Colonic mucosa (tissue), 4 donors: ENCODE results near the gene POLG2. TPM values are rescaled to one million over a fixed set of nuclear protein-coding genes. Genes with fewer than 3 reads are reported as not detected.

Experiments
- DNase-seq: peaks from one replicate; pipeline ENCODE4 v3.0.0-alpha.2; 2020
- H3K27ac ChIP-seq: fragments of 200-600 bp; one replicate; pipeline ENCODE4 v1.8.0; 2021
- H3K27me3 ChIP-seq: fragments of 200-600 bp; one replicate; pipeline ENCODE4 v1.8.0; 2021
- H3K36me3 ChIP-seq: fragments of 200-600 bp; one replicate; pipeline ENCODE4 v1.8.0; 2021
- H3K4me1 ChIP-seq: fragments of 200-600 bp; one replicate; pipeline ENCODE4 v1.8.0; 2021; ENCODE audit warnings: mild to moderate bottlenecking
- H3K4me3 ChIP-seq: fragments of 200-600 bp; one replicate; pipeline ENCODE4 v1.8.0; 2021
- H3K9ac ChIP-seq, 2 donors: one replicate each; pipeline ENCODE4 v1.7.0; 2013; ENCODE audit warnings: control low read depth in 2 of 2, low read depth in 2 of 2, low read length in 2 of 2
- H3K9me3 ChIP-seq: fragments of 200-600 bp; one replicate; pipeline ENCODE4 v1.8.0; 2021
- intact Hi-C: fragments of 100-400 bp; cut with DNase I; formaldehyde crosslinking; loops from one replicate; pipeline ENCODE4 v1.14.1; 2022
- total RNA-seq, 2 donors: library from RNA; stranded (reverse); fragmentation: NEBNext Ultra II Directional in 1 of 2; extraction: Animal tissue kit (Norgen Biotek cat#: 25700) in 1 of 2; gene quantifications; one replicate each; pipeline ENCODE4 v1.2.1, GENCODE V29; 2021
- TF ChIP-seq, protein P1 (sequence below): fragments of 200-600 bp; IDR thresholded peaks from one replicate; pipeline ENCODE4 v1.8.0; 2022; ENCODE audit warnings: antibody characterized with exemption, mild to moderate bottlenecking
- donor health status: healthy.
- donor health status: DM: no; HTN: no; CAD: no.
- donor health status: DM: no; HTN: no; CAD: no.

The POLG2 gene
- total RNA-seq, 2 donors from 2014 or later, result 10.5 to 12.3 TPM

- no peak overlapping the region for H3K4me3 ChIP-seq
- H3K36me3 ChIP-seq, result no peaks in the 10 kb centered on the region
- no peaks in the 10 kb centered on the region for H3K4me1 ChIP-seq
- TF ChIP-seq, protein P1, sequence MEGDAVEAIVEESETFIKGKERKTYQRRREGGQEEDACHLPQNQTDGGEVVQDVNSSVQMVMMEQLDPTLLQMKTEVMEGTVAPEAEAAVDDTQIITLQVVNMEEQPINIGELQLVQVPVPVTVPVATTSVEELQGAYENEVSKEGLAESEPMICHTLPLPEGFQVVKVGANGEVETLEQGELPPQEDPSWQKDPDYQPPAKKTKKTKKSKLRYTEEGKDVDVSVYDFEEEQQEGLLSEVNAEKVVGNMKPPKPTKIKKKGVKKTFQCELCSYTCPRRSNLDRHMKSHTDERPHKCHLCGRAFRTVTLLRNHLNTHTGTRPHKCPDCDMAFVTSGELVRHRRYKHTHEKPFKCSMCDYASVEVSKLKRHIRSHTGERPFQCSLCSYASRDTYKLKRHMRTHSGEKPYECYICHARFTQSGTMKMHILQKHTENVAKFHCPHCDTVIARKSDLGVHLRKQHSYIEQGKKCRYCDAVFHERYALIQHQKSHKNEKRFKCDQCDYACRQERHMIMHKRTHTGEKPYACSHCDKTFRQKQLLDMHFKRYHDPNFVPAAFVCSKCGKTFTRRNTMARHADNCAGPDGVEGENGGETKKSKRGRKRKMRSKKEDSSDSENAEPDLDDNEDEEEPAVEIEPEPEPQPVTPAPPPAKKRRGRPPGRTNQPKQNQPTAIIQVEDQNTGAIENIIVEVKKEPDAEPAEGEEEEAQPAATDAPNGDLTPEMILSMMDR, result no peak
- no peak for DNase-seq
- no peaks in the 10 kb centered on the region for H3K27me3 ChIP-seq
- H3K9me3 ChIP-seq, result no peaks in the 10 kb centered on the region
- intact Hi-C loops, result no loop called here
- no peak overlapping the region for H3K27ac ChIP-seq
- no peak overlapping the region for H3K9ac ChIP-seq
Observed at GRCh38 chr17:64509179-64509578, 12.3 kb upstream of the POLG2 start.

DNA sequence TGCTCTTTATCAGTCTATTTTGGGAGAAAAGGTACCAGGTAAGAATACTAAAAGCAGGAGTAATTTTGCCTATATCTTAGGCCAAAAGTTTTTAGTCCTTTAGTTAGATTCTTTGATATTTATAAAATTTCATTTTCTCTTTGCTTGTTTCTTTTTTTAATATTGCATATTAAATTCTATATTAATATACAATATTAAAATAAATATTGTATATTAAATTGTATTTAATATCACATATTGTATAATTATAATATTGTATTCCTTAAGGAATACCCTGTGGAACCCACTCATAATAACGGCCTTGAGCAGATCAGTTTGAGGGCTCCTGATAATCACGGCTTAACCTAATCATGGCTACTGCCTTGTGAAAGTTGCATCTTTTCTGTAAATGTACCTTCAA, 11.8 kb upstream of the POLG2 start:
- Histone ChIP-seq H3K4me3 (no peak overlapping the region), H3K4me1 (peaks cover 5% of the 10 kb centered on the region), H3K27me3 (no peaks in the 10 kb centered on the region), H3K36me3 (peaks cover under 1% of the 10 kb centered on the region), H3K9ac (no peak overlapping the region), H3K27ac (no peak overlapping the region), H3K9me3 (no peaks in the 10 kb centered on the region)
- TF ChIP-seq, protein P1, result no peak
- DNase-seq, result no peak
- intact Hi-C loops, result no loop called here

DNA sequence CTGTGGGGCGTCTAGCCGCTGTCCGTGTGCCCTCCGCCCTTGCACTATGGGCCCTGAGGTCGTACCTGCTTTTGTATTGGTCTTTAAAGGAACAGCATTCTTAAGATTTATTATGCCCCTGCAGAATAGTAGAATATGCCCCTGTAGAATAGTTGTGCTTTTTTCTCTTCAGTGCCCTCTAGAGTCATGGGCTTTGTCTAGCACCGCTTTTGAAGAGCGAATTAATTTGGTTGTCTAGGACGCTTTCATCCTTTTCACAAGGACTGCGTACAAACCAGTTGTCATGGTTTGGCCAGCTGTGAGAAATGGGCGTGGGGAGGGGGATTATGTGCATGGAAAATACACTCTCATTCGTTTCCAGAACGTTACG, 10.5 kb upstream of the POLG2 start:
- DNase-seq, result peak; percentile 44
- H3K27me3 ChIP-seq, result no peaks in the 10 kb centered on the region
- intact Hi-C loops, result no loop called here
- TF ChIP-seq, protein P1, result peak; percentile 24
- H3K9me3 ChIP-seq, result no peaks in the 10 kb centered on the region
- H3K9ac ChIP-seq, result peak overlapping the region; percentile 90 to 91
- H3K36me3 ChIP-seq, result peaks cover 13% of the 10 kb centered on the region
- H3K4me1 ChIP-seq, result peaks cover 8% of the 10 kb centered on the region
- H3K27ac ChIP-seq, result peak overlapping the region; percentile 98
- H3K4me3 ChIP-seq, result peak overlapping the region; percentile 89

GRCh38 chr17:64506576-64507412, 9.9 kb upstream of the POLG2 start, which contains the start of gene CEP95:
CEP95 (plus strand) TSS chr17:64506977; CDS start chr17:64507098, 121 bp downstream.
- peak; percentile 95 for DNase-seq
- no peaks in the 10 kb centered on the region for H3K27me3 ChIP-seq
- peak within 1 kb of the TSS; percentile 89 for H3K4me3 ChIP-seq
- H3K9me3 ChIP-seq, result no peaks in the 10 kb centered on the region
- H3K4me1 ChIP-seq, result peaks cover 8% of the 10 kb centered on the region
- TF ChIP-seq, protein P1, result no peak
- intact Hi-C loops, result no loop called here
- H3K27ac ChIP-seq, result peak within 1 kb of the TSS; percentile 98
- H3K36me3 ChIP-seq, result peaks cover 18% of the 10 kb centered on the region
- H3K9ac ChIP-seq, result peak within 1 kb of the TSS; percentile 98 to 99

GRCh38 chr17:64506201-64506575, 9.3 kb upstream of the POLG2 start, which contains the start of gene DDX5:
DDX5 (minus strand) TSS chr17:64506289; CDS start chr17:64506119, 170 bp downstream.
- peak within 1 kb of the TSS; percentile 98 to 99 for H3K9ac ChIP-seq
- H3K27me3 ChIP-seq, result no peaks in the 10 kb centered on the region
- H3K27ac ChIP-seq, result peak within 1 kb of the TSS; percentile 98
- H3K4me3 ChIP-seq, result peak within 1 kb of the TSS; percentile 89
- H3K9me3 ChIP-seq, result no peaks in the 10 kb centered on the region
- peak; percentile 98 for DNase-seq
- peaks cover 23% of the 10 kb centered on the region for H3K36me3 ChIP-seq
- TF ChIP-seq, protein P1, result no peak
- peaks cover 8% of the 10 kb centered on the region for H3K4me1 ChIP-seq
- intact Hi-C loops, result no loop called here
